Transverse colon (tissue), 4 donors: Measurements from ENCODE around the gene CYFIP1. TPM values are rescaled to one million over a fixed set of nuclear protein-coding genes. Genes with fewer than 3 reads are reported as not detected.

ENCODE experiments used
- DNase-seq: peaks from one replicate; pipeline ENCODE4 v3.0.0-alpha.2; 2019
- H3K27ac ChIP-seq, 4 donors: fragments of 200-600 bp; sonication (generic); 2 replicates each; pipeline ENCODE4 v1.5.1; 2016 to 2018; ENCODE audit warnings: inconsistent platforms in 4 of 4
- H3K27me3 ChIP-seq: fragments of 200-600 bp; sonication (generic); 2 replicates; pipeline ENCODE4 v1.5.1; 2017; ENCODE audit warnings: inconsistent platforms
- H3K36me3 ChIP-seq, 4 donors: fragments of 200-600 bp; sonication (generic); 2 replicates each; pipeline ENCODE4 v1.5.1; 2017 to 2019; ENCODE audit warnings: inconsistent platforms in 4 of 4
- H3K4me1 ChIP-seq, 4 donors: fragments of 200-600 bp; sonication (generic); 2 replicates each; pipeline ENCODE4 v1.5.1; 2017 to 2020; ENCODE audit warnings: inconsistent platforms in 4 of 4
- H3K4me3 ChIP-seq, 4 donors: fragments of 200-600 bp; sonication (generic); 1 replicate in 1 of 4; 2 replicates in 3 of 4; pipeline versions ENCODE4 v1.5.1 to v1.6.1; 2017 to 2019; ENCODE audit warnings: inconsistent platforms in 4 of 4
- H3K9me3 ChIP-seq, 2 donors: fragments of 200-600 bp; sonication (generic); 2 replicates each; pipeline ENCODE4 v1.5.1; 2017 to 2019; ENCODE audit warnings: inconsistent platforms in 2 of 2
- CTCF ChIP-seq, 5 experiments: fragments of 200-600 bp in 3 of 5; fragments of 450-650 bp in 2 of 5; sonication (generic) in 3 of 5; IDR thresholded peaks; 1 replicate in 2 of 5; 2 replicates in 3 of 5; pipeline ENCODE4 v1.5.1; 2016 to 2017; ENCODE audit warnings: antibody characterized with exemption in 5 of 5, inconsistent platforms in 3 of 5, mild to moderate bottlenecking in 2 of 5, moderate library complexity in 1 of 5
- EP300 ChIP-seq: sonication (generic); formaldehyde crosslinking; IDR thresholded peaks from one replicate; pipeline ENCODE4 v1.6.1; 2017; ENCODE audit warnings: antibody characterized with exemption, low read depth
- POLR2A ChIP-seq: fragments of 450-650 bp; IDR thresholded peaks from one replicate; pipeline ENCODE4 v1.6.1; 2016; ENCODE audit warnings: antibody characterized with exemption, mild to moderate bottlenecking, moderate library complexity
- POLR2AphosphoS5 ChIP-seq, 3 donors: sonication (generic); formaldehyde crosslinking; IDR thresholded peaks; one replicate each; pipeline ENCODE4 v1.6.1; 2016; ENCODE audit warnings: antibody characterized with exemption in 3 of 3
- WGBS, 2 donors: methylation state at CpG; one replicate each; pipeline ENCODE4 v1.1.5; 2018; ENCODE audit warnings: low coverage in 1 of 2; 5-methylcytosine and 5-hydroxymethylcytosine counted together
- in situ Hi-C, 4 donors: fragments of 200-750 bp; cut with MboI; loops; one replicate each; pipeline versions ENCODE4 v1.15.0 to v1.15.1; 2017; ENCODE audit warnings: low sequenced_read_pairs in 3 of 4, low pct_ligation_motif_present in 1 of 4, low pct_unique_long_range_greater_than_20kb in 1 of 4
- intact Hi-C: fragments of 100-400 bp; cut with DNase I; formaldehyde crosslinking; loops from one replicate; pipeline ENCODE4 v1.15.1; 2023; ENCODE audit warnings: low total_unique reads
- total RNA-seq, 4 donors: library from RNA; depleted of rRNA; stranded (reverse); fragments of >200 nt; gene quantifications; one replicate each; pipeline ENCODE4 v1.1.0, GENCODE V29; 2016

The CYFIP1 gene
- total RNA-seq, 4 donors from 2014 or later: 63.7 to 201 (median 171) TPM

GRCh38 chr15:22979238-22980188 is 655 bp downstream of the CYFIP1 start:
- Histone ChIP-seq H3K4me3 (peak overlapping the region; percentile 76 to 94 (median 87)), H3K36me3 (no peaks in the 10 kb centered on the region), H3K4me1 (peaks cover 4 to 18% (median 8%) of the 10 kb centered on the region in 4 donors), H3K27ac (peak overlapping the region; percentile 84 to 93 (median 88)), H3K27me3 (no peaks in the 10 kb centered on the region), H3K9me3 (no peaks in the 10 kb centered on the region)
- TF ChIP-seq POLR2A: peak; percentile 31
- no peak for TF ChIP-seq POLR2AphosphoS5 (IDR thresholded peaks at IDR 0.05)
- in situ Hi-C loops (no loop called here), intact Hi-C loops (no loop called here)
- WGBS, 2 donors: 1% methylated on average over 14 to 61 of the region's 88 CpGs
- peak; percentile 80 for DNase-seq

GRCh38 chr15:22978691-22979237 is 1.4 kb downstream of the CYFIP1 start:
- peaks cover 4 to 19% (median 8%) of the 10 kb centered on the region in 4 donors for H3K4me1 ChIP-seq
- DNase-seq: no peak
- WGBS, 2 donors: 15 to 35% methylated on average over 4 to 20 of the region's 22 CpGs
- H3K36me3 ChIP-seq: no peaks in the 10 kb centered on the region
- intact Hi-C loops: no loop called here
- H3K4me3 ChIP-seq: peak overlapping the region; percentile 76 to 94 (median 87)
- no peaks in the 10 kb centered on the region for H3K9me3 ChIP-seq
- in situ Hi-C loops: no loop called here
- TF ChIP-seq POLR2AphosphoS5 (IDR thresholded peaks at IDR 0.05) (no peak), POLR2A (no peak), CTCF (IDR thresholded peaks at IDR 0.05) (no peak)
- no peaks in the 10 kb centered on the region for H3K27me3 ChIP-seq
- peak overlapping the region; percentile 84 to 93 (median 88) for H3K27ac ChIP-seq

- H3K36me3 ChIP-seq: no peaks in the 10 kb centered on the region
- no peak for DNase-seq
- peaks cover 4 to 27% (median 8%) of the 10 kb centered on the region in 4 donors for H3K4me1 ChIP-seq
- intact Hi-C loops: no loop called here
- in situ Hi-C loops: no loop called here
- TF ChIP-seq POLR2AphosphoS5 (IDR thresholded peaks at IDR 0.05): no peak
- no peak for TF ChIP-seq EP300
- TF ChIP-seq CTCF (IDR thresholded peaks at IDR 0.05): no peak
- TF ChIP-seq POLR2A: no peak
- no peaks in the 10 kb centered on the region for H3K27me3 ChIP-seq
- no peak overlapping the region for H3K27ac ChIP-seq
- no peaks in the 10 kb centered on the region for H3K9me3 ChIP-seq
- no peak overlapping the region for H3K4me3 ChIP-seq
- WGBS, 2 donors: 69 to 70% methylated on average over 3 to 4 of the region's 4 CpGs
These were observed 5.4 kb downstream of the CYFIP1 start for GRCh38 chr15:22974745-22975144.

- WGBS, 2 donors: 80 to 87% methylated on average over 3 to 4 of the region's 4 CpGs
- peaks cover 4 to 26% (median 7%) of the 10 kb centered on the region in 4 donors for H3K4me1 ChIP-seq
- H3K27me3 ChIP-seq: no peaks in the 10 kb centered on the region
- no peak overlapping the region for H3K27ac ChIP-seq
- in situ Hi-C loops (no loop called here), intact Hi-C loops (no loop called here)
- TF ChIP-seq POLR2AphosphoS5 (IDR thresholded peaks at IDR 0.05) (no peak), CTCF (IDR thresholded peaks at IDR 0.05) (no peak), POLR2A (no peak), EP300 (no peak)
- no peak for DNase-seq
- no peak overlapping the region for H3K4me3 ChIP-seq
- no peaks in the 10 kb centered on the region for H3K36me3 ChIP-seq
- no peaks in the 10 kb centered on the region for H3K9me3 ChIP-seq
These were observed 6.2 kb downstream of the CYFIP1 start for GRCh38 chr15:22973987-22974386.
